GM18867 (cell line): ENCODE results near the gene NAA25.

Experiments
- ATAC-seq: cut with Tn5 transposase; IDR thresholded peaks from one replicate; pipeline ENCODE4 v1.9.1; 2021; ENCODE audit warnings: mild to moderate bottlenecking, moderate library complexity; ENCODE audit not compliant: unreplicated experiment

NAA25 gene

DNA sequence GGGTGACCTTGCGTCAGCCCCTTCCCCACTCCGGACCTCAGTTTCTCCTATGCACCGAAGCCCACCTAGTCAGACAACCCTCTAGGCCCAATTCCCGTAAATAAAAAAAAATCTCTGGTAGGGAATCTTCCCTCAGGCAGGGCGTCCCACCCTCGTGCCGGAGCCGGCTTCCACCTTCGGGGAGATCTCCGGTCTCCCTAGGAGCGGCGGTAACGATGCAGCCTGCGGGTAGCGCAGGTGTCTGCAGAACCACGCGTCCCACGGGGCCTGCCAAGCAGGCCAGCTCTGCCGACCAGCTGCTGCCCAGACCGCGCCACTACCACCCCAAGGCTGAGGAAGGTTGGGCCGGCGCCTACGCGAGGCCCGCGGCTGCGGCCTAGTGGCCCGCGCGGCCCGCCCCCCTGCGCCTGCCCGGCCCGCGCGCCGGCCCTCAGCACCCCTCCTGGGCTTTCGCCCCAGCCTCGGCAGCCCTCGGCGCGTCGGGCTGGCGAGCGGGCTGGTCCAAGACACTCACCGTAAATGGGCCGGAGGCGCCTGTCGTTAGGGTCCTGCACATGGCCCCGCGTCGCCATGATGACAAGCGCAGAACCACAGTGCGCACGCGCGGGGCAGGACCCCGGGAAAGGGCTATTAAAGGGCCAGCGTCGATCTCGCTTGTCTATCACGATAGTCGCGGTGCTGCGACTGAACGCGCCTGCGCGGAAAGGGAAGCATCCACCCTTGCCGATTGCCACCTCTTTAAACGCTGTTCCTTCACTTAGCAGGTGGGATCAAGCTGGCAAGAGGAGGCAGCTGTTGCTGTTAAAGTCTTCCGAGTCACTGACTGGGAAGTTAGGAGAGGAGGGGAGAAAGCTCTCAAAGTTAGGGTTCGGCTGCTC is at the start of gene NAA25:
Gene NAA25 (minus strand): TSS at position 582 of the 878 bp plus-strand sequence. CDS start 10 bp downstream, at position 572.
- peak; percentile 72 for ATAC-seq

DNA sequence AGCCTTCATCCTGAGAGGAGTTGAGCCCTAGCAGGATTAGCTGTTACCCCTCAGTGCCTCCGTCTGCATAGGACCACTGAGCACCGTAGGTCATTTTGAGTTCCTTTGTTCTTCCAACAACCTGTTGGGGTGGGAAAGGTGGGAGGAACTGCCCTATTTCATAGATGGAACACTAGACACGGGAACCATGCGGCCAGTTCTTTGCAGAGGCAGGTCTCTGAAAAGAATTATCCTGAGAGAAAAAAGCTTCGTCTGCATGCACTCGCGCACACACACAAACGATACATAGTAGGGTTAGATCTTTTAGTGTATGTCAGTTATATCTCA is 45.3 kb upstream of the NAA25 start:
- ATAC-seq, result no peak

DNA sequence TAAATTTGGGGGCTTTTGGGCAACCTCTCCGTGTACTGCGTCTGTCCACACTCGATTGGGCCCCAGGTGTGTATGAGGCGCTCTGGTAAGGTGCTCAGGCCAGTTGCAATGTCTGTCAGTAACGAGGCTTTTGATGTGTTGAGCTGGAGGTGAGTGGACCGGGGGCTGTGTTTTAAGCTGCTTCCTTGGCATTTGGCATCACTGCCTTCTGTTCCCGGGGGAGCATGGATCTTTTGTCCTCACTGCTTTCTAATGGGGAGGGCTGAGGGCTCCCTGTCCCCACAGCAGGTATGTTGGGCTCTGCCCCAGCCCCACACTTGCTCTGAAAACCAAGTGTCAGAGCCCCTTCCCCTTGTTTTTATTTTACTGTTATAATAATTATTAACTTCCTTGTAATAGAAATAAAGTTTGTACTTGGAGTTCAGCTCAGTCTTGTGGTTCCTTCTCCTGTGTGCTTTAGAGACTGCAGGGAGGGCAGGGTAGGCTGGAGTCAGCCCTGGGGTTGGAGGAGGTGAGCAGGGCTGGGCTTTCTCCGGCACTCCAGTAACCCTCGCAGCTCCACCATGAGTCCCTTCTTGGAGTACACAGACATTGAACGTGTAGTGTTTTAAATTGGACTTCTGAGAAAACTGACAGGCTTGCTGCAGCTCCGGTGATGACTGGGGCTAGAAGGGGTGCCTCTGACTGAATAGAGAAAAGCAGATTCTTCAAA is 44.8 kb upstream of the NAA25 start:
- no peak for ATAC-seq

DNA sequence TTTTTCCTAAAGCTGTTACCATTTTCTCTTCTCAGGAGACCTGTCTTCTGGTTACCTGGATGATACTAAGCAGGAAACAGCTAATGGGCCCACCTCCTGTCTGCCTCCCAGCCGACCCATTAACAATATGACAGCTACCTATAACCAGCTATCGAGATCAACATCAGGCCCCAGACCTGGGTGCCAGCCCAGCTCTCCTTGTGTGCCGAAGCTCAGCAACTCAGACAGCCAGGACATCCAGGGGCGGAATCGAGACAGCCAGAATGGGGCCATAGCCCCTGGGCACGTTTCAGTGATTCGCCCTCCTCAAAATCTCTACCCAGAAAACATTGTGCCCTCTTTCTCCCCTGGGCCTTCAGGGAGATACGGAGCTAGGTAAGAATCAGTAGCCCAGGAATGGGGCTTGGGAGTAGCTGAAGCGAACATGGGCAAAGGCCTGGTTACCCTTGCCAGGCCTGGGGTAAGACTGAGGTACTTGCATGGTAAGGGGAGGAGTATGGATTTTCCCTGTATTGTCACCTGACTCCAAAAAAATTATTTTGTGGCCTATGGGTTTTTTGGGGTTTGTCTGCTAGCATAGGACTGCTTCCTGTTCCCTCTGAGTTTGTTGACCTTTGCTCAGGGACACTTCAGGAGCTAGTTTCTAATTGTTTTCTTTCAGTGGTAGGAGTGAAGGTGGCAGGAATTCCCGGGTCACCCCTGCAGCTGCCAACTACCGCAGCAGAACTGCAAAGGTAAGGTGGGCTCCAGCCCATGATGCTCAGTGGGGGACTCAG is 43.4 kb upstream of the NAA25 start:
- ATAC-seq, result no peak

DNA sequence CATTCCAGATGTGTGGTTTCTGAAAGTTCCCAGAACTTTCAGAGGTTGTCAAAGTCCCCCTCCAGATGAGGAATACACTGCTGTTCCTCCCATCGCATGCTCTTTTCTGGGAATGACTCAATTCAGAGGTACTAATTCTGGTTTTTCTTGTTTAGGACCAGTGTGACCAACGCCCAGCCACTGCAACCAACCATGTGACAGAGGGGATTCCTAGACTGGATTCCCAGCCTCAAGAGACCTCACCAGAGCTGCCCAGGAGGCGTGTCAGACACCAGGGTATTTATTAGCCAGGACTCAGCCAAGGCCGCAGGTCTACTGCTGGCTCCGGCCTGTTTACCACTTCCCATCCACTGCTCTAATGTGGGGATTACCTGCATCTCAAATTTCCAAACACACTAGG is 41.0 kb upstream of the NAA25 start:
- ATAC-seq, result no peak

DNA sequence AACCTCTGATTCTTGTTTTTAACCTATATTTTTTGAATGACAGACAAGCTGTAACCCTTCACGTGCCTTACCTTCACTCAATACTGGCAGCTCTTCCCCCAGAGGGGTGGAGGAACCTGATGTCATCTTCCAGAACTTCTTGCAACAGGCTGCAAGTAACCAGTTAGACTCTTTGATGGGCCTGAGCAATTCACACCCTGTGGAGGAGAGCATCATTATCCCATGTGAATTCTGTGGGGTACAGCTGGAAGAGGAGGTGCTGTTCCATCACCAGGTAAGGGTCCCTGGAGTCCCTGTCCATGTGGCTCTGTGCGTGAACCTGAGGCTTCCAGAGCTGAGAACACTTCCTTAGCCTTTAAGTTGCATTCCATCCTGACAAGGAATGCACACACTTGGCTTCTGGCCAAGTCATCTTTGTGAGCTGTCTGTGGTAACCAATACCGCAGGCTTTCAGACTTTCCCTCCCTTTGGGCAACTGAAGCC is 39.5 kb upstream of the NAA25 start:
- no peak for ATAC-seq

DNA sequence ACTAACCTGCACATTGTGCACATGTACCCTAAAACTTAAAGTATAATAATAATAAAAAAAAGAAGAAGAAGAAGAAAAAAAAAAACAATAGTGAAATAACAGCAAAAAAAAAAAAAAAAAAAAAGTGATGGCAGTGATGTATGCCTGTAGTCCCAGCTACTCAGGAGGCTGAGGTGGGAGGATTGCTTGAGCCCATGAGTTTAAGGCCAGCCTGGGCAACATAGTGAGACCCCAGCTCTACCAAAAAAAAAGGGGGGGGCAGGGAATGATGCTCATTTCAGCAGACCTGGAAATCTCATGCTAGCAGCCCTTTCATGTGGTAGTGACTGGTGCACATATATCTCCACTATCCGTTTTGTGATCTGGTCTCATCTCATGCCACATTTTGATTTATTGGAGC is 37.5 kb upstream of the NAA25 start:
- ATAC-seq, result no peak

DNA sequence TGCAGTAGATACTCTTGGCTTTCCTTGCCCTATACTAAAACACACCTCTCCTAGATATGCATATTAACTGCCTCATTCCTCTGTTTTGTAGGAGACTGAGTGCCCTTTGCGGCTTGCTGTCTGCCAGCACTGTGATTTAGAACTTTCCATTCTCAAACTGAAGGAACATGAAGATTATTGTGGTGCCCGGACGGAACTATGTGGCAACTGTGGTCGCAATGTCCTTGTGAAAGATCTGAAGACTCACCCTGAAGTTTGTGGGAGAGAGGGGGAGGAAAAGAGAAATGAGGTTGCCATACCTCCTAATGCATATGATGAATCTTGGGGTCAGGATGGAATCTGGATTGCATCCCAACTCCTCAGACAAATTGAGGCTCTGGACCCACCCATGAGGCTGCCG is 32.1 kb upstream of the NAA25 start:
- ATAC-seq, result no peak

DNA sequence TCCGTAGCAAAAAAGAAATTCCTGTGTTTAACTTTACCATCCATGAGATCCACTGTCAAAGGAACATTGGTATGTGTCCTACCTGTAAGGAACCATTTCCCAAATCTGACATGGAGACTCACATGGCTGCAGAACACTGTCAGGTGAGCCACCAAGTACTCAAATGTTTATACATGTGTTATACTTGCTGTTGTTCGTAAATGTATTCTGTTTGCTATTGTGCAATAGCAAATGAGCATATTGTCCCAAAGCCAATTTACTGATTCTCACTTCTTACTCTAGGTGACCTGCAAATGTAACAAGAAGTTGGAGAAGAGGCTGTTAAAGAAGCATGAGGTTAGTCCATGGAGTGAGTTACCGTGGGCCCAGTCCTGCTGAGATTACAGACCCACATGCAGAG is 26.1 kb upstream of the NAA25 start:
- no peak for ATAC-seq

DNA sequence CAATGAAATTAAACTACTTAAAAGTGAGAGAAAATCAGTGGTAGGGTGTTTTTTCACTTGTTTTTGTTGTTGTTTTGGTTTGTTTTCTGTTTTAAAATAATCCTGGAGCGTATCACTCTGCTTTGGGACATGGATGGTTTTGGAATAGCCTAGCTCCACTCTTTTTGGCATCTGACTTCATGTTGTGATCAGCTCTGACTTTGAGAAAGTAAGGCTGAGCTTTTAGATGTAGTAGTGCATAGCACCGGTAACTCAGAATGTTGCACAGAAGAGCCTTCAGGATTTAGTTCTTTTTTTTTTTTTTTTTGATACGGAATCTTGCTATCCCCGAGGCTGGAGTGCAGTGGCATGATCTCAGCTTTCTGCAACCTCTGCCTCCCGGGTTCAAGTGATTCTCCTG is 24.8 kb upstream of the NAA25 start:
- no peak for ATAC-seq

DNA sequence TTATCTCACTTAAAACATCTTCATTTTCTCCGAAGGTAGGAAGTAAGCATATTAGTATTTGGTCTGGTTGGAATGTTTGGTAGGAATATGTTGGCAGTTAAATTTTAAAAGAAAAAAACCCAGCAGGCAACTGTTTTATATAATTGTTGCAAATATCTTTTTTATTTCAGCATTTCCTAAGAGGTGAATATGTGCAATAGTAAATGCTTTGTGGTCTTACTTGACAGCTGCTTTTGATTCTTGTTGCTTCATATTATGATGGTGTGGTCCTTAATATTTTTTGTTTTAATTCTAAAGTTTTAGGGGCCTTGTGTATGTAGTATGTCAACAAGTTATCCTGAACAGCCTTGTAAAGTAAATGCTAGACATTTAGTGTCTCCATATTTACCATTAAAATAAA is 23.1 kb upstream of the NAA25 start:
- no peak for ATAC-seq

DNA sequence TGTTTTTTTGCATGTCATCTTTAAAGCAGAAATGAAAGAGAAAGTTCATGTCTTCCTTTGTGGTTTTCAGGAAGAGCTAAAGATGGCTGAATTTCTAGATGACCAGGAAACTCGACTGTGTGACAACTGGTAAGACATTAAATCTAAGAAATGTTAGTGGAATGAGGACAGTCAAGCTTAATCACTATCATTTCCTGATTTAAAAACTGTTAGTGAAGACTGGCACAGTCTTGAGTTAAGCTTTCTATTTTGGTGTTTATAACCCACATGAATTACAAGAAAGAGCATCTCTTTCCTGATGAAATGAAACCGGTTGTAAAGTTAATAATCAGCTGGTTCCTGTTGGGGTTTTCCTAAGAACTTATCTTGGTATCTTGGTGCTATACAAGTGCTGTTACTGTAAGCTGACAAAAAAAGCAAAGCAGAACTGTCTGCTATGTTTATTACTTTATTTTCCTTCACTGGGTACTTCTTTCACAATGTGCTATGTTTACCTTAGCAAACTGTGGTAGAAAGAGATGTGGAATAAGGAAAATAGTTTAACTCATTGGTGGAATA is 21.9 kb upstream of the NAA25 start:
- ATAC-seq, result peak; percentile 56

DNA sequence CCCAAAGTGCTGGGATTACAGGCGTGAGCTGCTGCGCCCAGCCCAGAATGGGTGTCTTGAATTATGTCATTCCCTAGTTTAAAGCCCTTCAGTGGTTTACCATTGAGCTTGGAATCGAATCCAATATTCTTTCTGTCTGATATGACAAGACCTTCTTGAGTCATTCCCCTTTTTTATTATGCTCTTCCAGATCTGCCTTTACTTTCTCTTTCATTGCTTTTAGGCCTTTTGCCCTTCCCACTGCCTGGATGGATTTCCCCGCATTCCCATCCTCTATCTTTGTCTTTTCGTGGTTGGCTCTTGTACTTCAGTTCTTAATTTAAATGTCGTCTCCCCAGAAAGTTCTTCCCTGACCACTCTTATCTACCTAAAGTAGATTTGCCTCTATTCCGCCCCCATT is 18.3 kb upstream of the NAA25 start:
- ATAC-seq, result no peak

DNA sequence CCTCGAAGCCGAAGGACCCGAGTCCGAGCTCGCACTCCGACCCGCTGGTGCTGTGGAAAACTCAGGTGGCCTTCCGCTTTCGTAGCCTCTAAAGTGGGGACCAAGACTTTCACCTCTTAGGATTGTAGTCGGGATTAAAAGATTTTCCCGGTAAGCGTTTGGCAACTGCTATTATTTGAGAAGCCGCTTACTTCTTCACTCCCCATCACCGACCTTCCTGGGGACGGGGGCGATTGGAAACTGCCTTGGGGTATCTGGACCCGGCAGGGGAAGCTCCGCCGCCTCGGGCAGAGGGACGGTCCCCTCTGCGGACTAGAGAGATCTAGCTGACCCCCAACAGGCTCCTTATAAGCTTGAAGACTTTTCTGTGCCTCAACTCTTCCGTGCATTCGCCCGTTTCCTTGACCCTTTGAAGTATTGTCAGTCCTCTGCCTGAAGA is 17.4 kb upstream of the NAA25 start:
- no peak for ATAC-seq

DNA sequence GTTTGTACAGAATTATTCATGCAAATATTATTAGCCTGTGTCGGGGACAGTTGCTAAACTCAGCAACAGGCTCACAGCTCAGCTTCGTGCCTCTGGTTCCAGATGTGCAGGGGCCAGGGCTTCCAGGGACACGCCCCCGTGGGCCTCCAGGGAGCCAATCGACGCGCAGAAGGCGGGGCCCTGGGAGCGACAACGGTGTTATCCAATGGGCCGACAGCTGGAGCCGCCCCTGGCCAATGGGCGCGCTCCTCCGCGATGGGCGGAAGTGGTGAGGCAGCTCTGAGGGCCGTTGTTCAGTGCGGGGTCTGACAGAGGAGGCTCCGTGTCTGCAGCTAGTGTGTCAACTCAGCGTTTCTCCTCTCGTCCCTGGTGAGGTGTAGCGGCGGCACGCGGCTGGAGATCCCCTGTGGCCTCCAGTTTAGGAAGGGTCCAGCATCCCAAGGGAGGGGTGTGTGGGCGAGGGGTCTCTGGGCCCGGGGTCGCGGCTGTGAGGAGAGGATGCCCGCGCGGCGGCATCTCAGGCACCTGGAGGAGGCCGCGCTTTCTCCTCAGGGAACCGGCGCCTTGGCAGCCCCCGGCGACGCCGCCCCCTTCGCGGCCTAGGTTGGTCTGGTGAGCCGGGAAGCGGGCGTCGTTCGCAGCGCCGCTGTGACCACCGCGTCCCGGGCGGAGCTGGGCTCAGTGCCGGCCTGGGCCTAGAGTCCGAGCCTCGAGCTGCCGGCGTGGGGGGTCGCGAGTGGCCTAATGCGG is 16.8 kb upstream of the NAA25 start, which contains the start of gene TRAFD1:
Gene TRAFD1 (plus strand): TSS at position 311 of the 750 bp plus-strand sequence. CDS start 4,963 bp downstream, outside the sequence.
- peak; percentile 95 for ATAC-seq

DNA sequence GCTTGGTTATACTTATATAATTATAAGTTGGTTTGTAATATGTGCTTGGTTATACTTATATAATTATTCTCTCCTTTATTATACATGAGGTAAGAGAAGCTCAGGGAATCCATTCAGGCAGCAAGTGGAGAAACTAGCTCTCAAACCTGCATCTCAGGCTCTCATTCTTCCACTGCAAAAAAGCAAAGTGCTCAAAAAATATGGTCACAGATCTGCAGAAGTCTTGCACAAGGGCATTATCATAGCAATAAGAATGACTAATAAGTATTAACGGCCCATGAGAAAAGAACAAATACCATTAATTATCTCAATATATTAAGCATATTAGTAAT is 16.3 kb upstream of the NAA25 start:
- no peak for ATAC-seq

DNA sequence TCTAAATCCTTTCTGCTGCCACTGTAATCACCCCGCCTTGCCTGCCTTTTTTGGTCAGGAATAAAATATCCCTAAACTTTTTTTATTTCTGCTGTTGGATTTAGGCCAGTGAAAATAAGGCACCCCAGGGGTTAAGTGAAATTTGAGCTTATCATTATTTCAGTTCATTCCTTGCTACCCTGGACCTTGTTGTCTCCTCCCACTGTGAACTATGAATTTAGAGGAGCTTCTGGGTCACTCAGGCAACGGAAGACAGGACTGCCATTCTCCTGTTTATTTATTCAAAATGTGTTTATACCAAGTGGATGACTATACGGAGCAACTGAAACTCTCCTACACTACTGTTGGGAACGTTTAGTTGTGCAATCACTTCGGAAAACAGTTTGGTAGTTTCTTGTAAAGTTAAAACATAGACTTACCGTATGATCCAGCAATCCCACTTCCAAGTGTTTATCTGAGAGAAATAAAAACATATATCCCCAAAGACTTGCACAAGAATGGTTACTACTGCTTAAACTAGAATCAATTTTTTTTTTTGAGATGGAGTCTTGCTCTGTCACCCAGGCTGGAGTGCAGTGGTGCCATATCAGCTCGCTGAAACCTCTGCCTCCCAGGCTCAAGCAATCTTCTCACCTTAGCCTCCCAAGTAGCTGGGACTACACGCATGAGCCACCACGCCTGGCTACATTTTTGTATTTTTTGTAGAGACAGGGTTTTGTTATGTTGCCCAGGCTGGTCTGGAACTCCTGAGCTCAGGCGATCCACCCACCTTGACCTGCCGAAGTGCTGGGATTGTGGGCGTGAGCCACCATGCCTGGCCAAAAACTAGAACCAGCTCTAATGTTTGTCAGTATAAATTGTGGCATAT is 14.5 kb upstream of the NAA25 start:
- ATAC-seq, result no peak

DNA sequence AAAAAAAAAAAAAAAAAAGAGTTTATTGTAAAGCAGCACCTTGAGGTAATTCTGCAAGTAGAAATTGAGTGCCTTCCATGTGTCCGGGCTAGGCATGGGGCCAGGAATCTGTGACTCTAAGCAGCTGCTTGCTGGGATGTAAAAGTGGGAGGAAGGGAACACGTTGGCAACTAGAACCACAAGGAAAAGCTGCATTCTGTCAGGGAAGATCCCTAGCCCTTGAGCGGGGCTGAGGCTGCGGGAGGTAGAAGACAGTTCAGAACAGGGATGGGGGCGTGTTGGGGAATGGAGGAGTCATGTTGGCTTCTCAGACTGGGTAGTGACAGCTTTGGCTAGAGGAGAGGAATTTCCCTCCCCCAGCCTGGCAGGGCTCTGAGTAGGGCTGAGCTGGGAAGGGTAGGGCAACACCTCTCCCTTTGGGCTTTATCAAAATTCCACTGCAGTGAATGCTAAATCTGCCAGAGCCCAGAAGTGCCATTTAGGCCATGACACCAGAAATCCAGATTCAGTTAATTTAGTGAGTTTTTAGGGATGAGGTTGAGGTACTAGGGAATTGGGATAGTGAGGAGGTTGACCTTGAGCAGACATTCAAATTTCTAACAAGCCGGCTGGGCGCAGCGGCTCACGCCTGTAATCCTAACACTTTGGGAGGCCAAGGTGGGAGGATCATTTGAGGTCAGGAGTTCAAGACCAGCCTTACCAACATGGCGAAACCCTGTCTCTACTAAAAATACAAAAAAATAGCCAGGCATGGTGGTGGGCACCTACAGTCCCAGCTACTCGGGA is 13.4 kb upstream of the NAA25 start:
- no peak for ATAC-seq

DNA sequence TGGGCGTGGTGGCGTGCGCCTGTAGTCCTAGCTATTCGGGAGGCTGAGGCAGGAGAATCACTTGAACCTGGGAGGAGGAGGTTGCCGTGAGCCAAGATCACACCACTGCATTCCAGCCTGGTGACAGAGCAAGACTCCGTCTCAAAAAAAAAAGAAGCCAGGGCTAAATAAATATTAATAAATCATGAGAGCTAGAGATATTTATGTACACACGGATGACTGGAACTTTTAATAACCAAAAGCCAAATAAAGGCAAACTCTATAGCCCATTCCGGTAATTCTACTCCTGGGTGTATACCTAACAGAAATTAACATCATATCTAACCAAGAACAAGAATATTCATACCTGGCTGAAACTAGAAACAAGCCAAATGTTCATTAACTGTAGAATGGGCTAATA is 9.1 kb upstream of the NAA25 start:
- ATAC-seq, result no peak
